SU-DHL-6 (cell line): ENCODE data around the gene STX3.

Experiments used
- H2AFZ ChIP-seq: fragments of 200-600 bp; sonication (generic); 2 replicates; pipeline ENCODE4 v1.6.1; 2014; ENCODE audit warnings: low read depth, mild to moderate bottlenecking, moderate library complexity, mixed read lengths, antibody characterized with exemption, low read length; ENCODE audit not compliant: severe bottlenecking
- H3F3A ChIP-seq: fragments of 200-600 bp; shearing (Covaris generic); 2 replicates; pipeline ENCODE4 v1.6.0; 2016; ENCODE audit warnings: antibody characterized with exemption, mild to moderate bottlenecking; ENCODE audit not compliant: insufficient read depth
- H3K27ac ChIP-seq: fragments of 200-600 bp; sonication (generic); 2 replicates; pipeline ENCODE4 v1.5.1; 2016; ENCODE audit warnings: low read depth, mild to moderate bottlenecking, low read length, moderate library complexity, mixed read lengths
- H3K27me3 ChIP-seq: fragments of 200-600 bp; sonication (generic), shearing (Covaris generic); 2 replicates; pipeline ENCODE4 v1.6.0; 2014; ENCODE audit warnings: mild to moderate bottlenecking, low read length
- H3K36me3 ChIP-seq: fragments of 200-600 bp; sonication (generic); 2 replicates; pipeline ENCODE4 v1.6.1; 2014; ENCODE audit warnings: mild to moderate bottlenecking, low read length, mixed read lengths
- H3K4me2 ChIP-seq: fragments of 300-600, 200-600 bp; shearing (Covaris generic), sonication (generic); 2 replicates; pipeline ENCODE4 v1.6.0; 2014; ENCODE audit warnings: low read length, low read depth, mild to moderate bottlenecking; ENCODE audit not compliant: poor library complexity, severe bottlenecking
- H3K4me3 ChIP-seq: fragments of 200-600 bp; sonication (generic); 2 replicates; pipeline ENCODE4 v1.5.1; 2014; ENCODE audit warnings: antibody characterized with exemption, low read length, mild to moderate bottlenecking, mixed read lengths; ENCODE audit not compliant: insufficient read depth, poor library complexity, severe bottlenecking
- H3K79me2 ChIP-seq: fragments of 200-600 bp; sonication (generic); 2 replicates; pipeline ENCODE4 v1.6.1; 2014; ENCODE audit warnings: mild to moderate bottlenecking, low read length, moderate library complexity; ENCODE audit not compliant: insufficient read depth
- H3K9ac ChIP-seq: fragments of 200-600 bp; sonication (generic); 2 replicates; pipeline ENCODE4 v1.7.0; 2014; ENCODE audit warnings: mild to moderate bottlenecking, low read length
- H3K9me2 ChIP-seq: fragments of 200-600 bp; sonication (generic); replicated peaks from 2 replicates; pipeline ENCODE4 v1.6.1; 2014; ENCODE audit warnings: low read length; ENCODE audit not compliant: insufficient read depth
- H3K9me3 ChIP-seq: fragments of 200-600 bp; sonication (generic); 2 replicates; pipeline ENCODE4 v1.6.1; 2014; ENCODE audit warnings: low read length, mixed read lengths; ENCODE audit not compliant: insufficient read depth
- H4K20me1 ChIP-seq: fragments of 200-600 bp; sonication (generic); 2 replicates; pipeline ENCODE4 v1.6.1; 2014; ENCODE audit warnings: low read depth, mild to moderate bottlenecking, antibody characterized with exemption, low read length, moderate library complexity, mixed read lengths
- EZH2phosphoT487 ChIP-seq: fragments of 200-600 bp; sonication (generic), shearing (Covaris generic); conservative IDR thresholded peaks from 2 replicates; pipeline ENCODE4 v1.6.1; 2018; ENCODE audit warnings: mild to moderate bottlenecking, antibody characterized with exemption, low read length, moderate library complexity, mixed read lengths
- TF ChIP-seq, protein P1 (sequence below): fragments of 200-600 bp; sonication (generic); IDR thresholded peaks from one replicate; pipeline ENCODE4 v1.5.1; 2017; ENCODE audit warnings: antibody characterized with exemption, mild to moderate bottlenecking, low read length, moderate library complexity; ENCODE audit not compliant: insufficient read depth, poor library complexity, severe bottlenecking

Gene STX3

GRCh38 chr11:59765068-59765735 is 10.0 kb downstream of the STX3 start:
- TF ChIP-seq, protein P1, sequence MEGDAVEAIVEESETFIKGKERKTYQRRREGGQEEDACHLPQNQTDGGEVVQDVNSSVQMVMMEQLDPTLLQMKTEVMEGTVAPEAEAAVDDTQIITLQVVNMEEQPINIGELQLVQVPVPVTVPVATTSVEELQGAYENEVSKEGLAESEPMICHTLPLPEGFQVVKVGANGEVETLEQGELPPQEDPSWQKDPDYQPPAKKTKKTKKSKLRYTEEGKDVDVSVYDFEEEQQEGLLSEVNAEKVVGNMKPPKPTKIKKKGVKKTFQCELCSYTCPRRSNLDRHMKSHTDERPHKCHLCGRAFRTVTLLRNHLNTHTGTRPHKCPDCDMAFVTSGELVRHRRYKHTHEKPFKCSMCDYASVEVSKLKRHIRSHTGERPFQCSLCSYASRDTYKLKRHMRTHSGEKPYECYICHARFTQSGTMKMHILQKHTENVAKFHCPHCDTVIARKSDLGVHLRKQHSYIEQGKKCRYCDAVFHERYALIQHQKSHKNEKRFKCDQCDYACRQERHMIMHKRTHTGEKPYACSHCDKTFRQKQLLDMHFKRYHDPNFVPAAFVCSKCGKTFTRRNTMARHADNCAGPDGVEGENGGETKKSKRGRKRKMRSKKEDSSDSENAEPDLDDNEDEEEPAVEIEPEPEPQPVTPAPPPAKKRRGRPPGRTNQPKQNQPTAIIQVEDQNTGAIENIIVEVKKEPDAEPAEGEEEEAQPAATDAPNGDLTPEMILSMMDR, result no peak
- H3K79me2 ChIP-seq, result no peaks in the 10 kb centered on the region
- H3K4me2 ChIP-seq, result no peak overlapping the region
- H3K27me3 ChIP-seq, result no peaks in the 10 kb centered on the region
- H3K4me3 ChIP-seq, result no peak overlapping the region
- no peak overlapping the region for H3K27ac ChIP-seq
- no peak overlapping the region for H3K9ac ChIP-seq
- H3K36me3 ChIP-seq, result no peaks in the 10 kb centered on the region
- H3F3A ChIP-seq, result no peaks in the 10 kb centered on the region
- H3K9me2 ChIP-seq, result no peaks in the 10 kb centered on the region
- H3K9me3 ChIP-seq, result no peaks in the 10 kb centered on the region
- H4K20me1 ChIP-seq, result no peaks in the 10 kb centered on the region
- H2AFZ ChIP-seq, result no peak overlapping the region

GRCh38 chr11:59766542-59767224 is 11.5 kb downstream of the STX3 start:
- Histone ChIP-seq H3K27ac (no peak overlapping the region), H3K9me3 (no peaks in the 10 kb centered on the region), H3K9me2 (no peaks in the 10 kb centered on the region), H3K27me3 (no peaks in the 10 kb centered on the region), H4K20me1 (no peaks in the 10 kb centered on the region), H3K4me2 (no peak overlapping the region), H3K9ac (no peak overlapping the region), H3F3A (no peaks in the 10 kb centered on the region), H3K36me3 (no peaks in the 10 kb centered on the region), H2AFZ (no peak overlapping the region), H3K4me3 (no peak overlapping the region), H3K79me2 (no peaks in the 10 kb centered on the region)
- TF ChIP-seq, protein P1, result no peak
- no peak for TF ChIP-seq EZH2phosphoT487

- Histone ChIP-seq H3K4me3 (no peak overlapping the region), H3K9me3 (no peaks in the 10 kb centered on the region), H3K9ac (no peak overlapping the region), H2AFZ (no peak overlapping the region), H4K20me1 (no peaks in the 10 kb centered on the region), H3K4me2 (no peak overlapping the region), H3K79me2 (no peaks in the 10 kb centered on the region), H3F3A (no peaks in the 10 kb centered on the region), H3K27me3 (no peaks in the 10 kb centered on the region), H3K9me2 (no peaks in the 10 kb centered on the region), H3K36me3 (no peaks in the 10 kb centered on the region), H3K27ac (no peak overlapping the region)
- TF ChIP-seq, protein P1, result no peak
- no peak for TF ChIP-seq EZH2phosphoT487
Measured at GRCh38 chr11:59767225-59767611, 12.0 kb downstream of the STX3 start.
